Brain microvascular endothelial cell (primary cell): ENCODE results near the gene WDR86.

Source experiments
- DNase-seq: peaks from one replicate; pipeline ENCODE4 v3.0.0-alpha.2; 2020
- H3K27ac ChIP-seq: fragments of 250-450 bp; sonication (Bioruptor Pico); 2 replicates; pipeline ENCODE4 v1.5.1; 2020; ENCODE audit warnings: mild to moderate bottlenecking, moderate library complexity
- H3K27me3 ChIP-seq: fragments of 250-450 bp; sonication (Bioruptor Pico); replicated peaks from 2 replicates; pipeline ENCODE4 v1.5.1; 2020; ENCODE audit warnings: mild to moderate bottlenecking
- H3K36me3 ChIP-seq: fragments of 250-450 bp; sonication (Bioruptor Pico); replicated peaks from 2 replicates; pipeline ENCODE4 v1.5.1; 2020; ENCODE audit warnings: mild to moderate bottlenecking
- H3K4me3 ChIP-seq: 2 replicates; pipeline ENCODE4 v1.5.1; 2011; ENCODE audit warnings: low read depth, mild to moderate bottlenecking, control low read depth, low read length, moderate library complexity
- CTCF ChIP-seq: IDR thresholded peaks from 2 replicates; pipeline ENCODE4 v1.5.1; 2011; ENCODE audit warnings: low read depth, mild to moderate bottlenecking, moderate library complexity, low read length, control low read depth, inconsistent platforms; ENCODE audit errors: missing control alignments
- in situ Hi-C: cut with HindIII; loops from 2 replicates; pipeline ENCODE4 v1.10.0; 2017; ENCODE audit warnings: low sequenced_read_pairs, low pct_ligation_motif_present

WDR86 gene

GRCh38 chr7:151391358-151391730 is 18.5 kb downstream of the WDR86 start:
- Histone ChIP-seq H3K36me3 (no peaks in the 10 kb centered on the region), H3K27ac (no peak overlapping the region), H3K27me3 (no peaks in the 10 kb centered on the region), H3K4me3 (no peak overlapping the region)
- TF ChIP-seq CTCF = no peak
- in situ Hi-C loops = no loop called here
- no peak for DNase-seq

- no peak overlapping the region for H3K27ac ChIP-seq
- no peaks in the 10 kb centered on the region for H3K36me3 ChIP-seq
- in situ Hi-C loops = no loop called here
- H3K4me3 ChIP-seq = no peak overlapping the region
- no peak for DNase-seq
- TF ChIP-seq CTCF = no peak
- no peaks in the 10 kb centered on the region for H3K27me3 ChIP-seq
Observed at GRCh38 chr7:151390598-151391357, 19.1 kb downstream of the WDR86 start.

GRCh38 chr7:151389768-151390597 is 19.9 kb downstream of the WDR86 start:
- Histone ChIP-seq H3K27me3 (no peaks in the 10 kb centered on the region), H3K4me3 (no peak overlapping the region), H3K27ac (no peak overlapping the region), H3K36me3 (no peaks in the 10 kb centered on the region)
- DNase-seq = no peak
- in situ Hi-C loops = no loop called here
- TF ChIP-seq CTCF = no peak

GRCh38 chr7:151389096-151389767 is 20.6 kb downstream of the WDR86 start:
- no peak for DNase-seq
- in situ Hi-C loops = no loop called here
- H3K27me3 ChIP-seq = no peaks in the 10 kb centered on the region
- H3K36me3 ChIP-seq = no peaks in the 10 kb centered on the region
- TF ChIP-seq CTCF = no peak
- no peak overlapping the region for H3K27ac ChIP-seq
- H3K4me3 ChIP-seq = no peak overlapping the region

- TF ChIP-seq CTCF = no peak
- in situ Hi-C loops = no loop called here
- DNase-seq = no peak
- Histone ChIP-seq H3K27ac (no peak overlapping the region), H3K36me3 (no peaks in the 10 kb centered on the region), H3K4me3 (no peak overlapping the region), H3K27me3 (peaks cover 5% of the 10 kb centered on the region)
Observed at GRCh38 chr7:151388430-151388829, 21.4 kb downstream of the WDR86 start.
